PC-3 (cell line): Measurements from ENCODE around the gene ZNF277.

Experiments used
- EZH2 ChIP-seq: fragments of 300-600 bp; sonication (generic); IDR thresholded peaks from one replicate; pipeline ENCODE4 v1.6.1; 2017; ENCODE audit warnings: antibody characterized with exemption, mild to moderate bottlenecking, low read length; ENCODE audit not compliant: unreplicated experiment
- EZH2phosphoT487 ChIP-seq: fragments of 300-600 bp; sonication (generic); IDR thresholded peaks from 2 replicates; pipeline ENCODE4 v1.6.1; 2018; ENCODE audit warnings: mild to moderate bottlenecking, antibody characterized with exemption, low read length, borderline replicate concordance
- TF ChIP-seq, protein P1 (sequence below): fragments of 300-600 bp; sonication (generic); conservative IDR thresholded peaks from 2 replicates; pipeline ENCODE4 v1.5.1; 2017; ENCODE audit warnings: antibody characterized with exemption, low read depth, mild to moderate bottlenecking, low read length

DNA sequence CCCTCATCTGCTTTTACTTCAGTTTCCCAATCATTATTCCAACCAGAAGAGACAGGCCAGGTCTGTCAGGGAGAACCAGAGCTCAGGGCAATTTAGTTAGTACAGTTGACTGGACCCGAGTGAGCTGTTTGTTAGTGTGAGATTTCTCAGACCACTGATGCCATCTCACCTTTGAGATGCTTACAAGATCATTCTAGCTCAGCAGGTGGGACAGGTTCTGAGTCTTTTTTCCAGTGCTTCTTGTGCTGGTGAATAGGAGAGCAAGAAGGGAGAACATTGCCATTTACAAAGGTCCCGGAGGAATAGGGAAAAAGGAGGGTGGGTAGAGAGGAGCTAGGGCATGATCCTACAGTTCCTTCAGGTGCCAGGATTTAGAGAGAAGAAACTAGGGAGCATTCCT lies 131.4 kb downstream of the ZNF277 start:
- TF ChIP-seq, protein P1, sequence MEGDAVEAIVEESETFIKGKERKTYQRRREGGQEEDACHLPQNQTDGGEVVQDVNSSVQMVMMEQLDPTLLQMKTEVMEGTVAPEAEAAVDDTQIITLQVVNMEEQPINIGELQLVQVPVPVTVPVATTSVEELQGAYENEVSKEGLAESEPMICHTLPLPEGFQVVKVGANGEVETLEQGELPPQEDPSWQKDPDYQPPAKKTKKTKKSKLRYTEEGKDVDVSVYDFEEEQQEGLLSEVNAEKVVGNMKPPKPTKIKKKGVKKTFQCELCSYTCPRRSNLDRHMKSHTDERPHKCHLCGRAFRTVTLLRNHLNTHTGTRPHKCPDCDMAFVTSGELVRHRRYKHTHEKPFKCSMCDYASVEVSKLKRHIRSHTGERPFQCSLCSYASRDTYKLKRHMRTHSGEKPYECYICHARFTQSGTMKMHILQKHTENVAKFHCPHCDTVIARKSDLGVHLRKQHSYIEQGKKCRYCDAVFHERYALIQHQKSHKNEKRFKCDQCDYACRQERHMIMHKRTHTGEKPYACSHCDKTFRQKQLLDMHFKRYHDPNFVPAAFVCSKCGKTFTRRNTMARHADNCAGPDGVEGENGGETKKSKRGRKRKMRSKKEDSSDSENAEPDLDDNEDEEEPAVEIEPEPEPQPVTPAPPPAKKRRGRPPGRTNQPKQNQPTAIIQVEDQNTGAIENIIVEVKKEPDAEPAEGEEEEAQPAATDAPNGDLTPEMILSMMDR: no peak
- TF ChIP-seq EZH2phosphoT487 (no peak), EZH2 (no peak)
